GM18867 (cell line): ENCODE measurements around the gene CIPC.

Source experiments
- ATAC-seq: cut with Tn5 transposase; IDR thresholded peaks from one replicate; pipeline ENCODE4 v1.9.1; 2021; ENCODE audit warnings: mild to moderate bottlenecking, moderate library complexity; ENCODE audit not compliant: unreplicated experiment

The CIPC gene

DNA sequence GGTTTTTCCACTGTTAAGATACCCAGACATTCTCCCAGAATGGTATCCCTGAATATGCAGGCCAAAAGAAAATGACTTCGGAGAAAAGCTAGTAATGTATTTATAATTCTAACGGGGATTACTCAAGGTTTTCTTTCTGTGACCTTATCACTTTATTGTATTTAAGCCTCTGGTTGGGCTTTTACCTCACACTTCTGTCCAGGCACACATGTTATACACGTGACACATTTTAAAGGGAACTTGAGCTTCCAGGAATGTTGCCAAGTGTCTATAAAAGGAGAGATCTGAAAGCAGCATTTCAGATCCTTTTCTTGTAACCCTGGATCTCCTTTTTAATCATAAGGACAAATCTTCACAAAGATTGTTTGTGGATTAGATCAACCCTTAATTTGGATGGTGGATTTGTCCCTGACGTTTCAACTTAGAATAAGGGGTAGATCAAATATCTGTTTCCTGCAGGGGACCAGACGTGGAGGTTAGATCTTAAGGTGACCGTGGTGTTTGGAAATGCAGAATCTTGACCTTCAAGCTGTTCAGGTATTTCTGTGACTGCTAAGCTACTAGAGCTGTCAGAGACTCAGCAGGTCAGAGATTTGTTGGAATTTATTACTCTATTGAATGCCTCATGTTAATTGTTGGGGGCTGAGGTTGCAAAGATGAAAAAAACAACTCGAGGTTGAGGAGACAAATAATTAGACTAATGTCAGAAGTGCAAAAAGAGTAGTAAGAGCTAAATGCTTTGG lies 1.5 kb downstream of the CIPC start:
- no peak for ATAC-seq

DNA sequence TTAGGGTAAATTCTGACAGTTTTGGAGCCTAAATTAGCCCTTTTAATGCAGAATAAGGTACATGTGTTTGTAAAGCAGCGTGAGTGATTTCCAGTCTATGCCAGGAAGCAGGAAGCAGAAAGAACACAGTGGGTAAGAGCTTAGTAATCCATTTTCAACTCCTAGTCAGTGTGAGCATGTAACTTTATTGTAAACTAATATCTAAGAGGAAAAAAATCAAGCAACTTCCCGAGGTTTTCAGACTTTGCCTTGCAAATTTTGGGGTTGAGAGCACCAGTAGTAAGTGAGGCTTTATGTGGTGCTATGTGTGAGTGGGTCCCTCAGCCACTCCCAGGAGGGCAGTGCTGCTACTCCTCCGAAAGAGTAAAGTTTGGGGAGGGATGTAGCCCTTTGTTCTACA lies 2.9 kb downstream of the CIPC start:
- no peak for ATAC-seq

DNA sequence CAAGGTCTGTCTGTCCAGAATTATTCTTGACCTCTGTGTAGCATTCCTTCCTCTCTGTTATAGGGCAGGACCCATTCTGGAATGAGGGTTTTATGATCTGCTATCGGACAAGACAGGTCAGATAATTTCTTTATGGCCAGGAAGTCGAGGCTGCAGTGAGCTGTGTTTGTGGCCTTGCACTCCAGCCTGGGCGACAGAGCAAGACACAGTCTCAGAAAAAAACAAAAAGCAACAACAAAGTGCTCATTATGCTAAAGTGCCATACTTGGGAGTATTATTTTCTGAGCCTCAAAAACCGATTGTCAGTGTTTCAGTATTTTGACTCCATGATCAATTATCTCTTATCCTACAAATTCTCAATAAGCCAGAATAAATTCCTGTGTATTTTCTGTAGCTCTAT lies 4.1 kb downstream of the CIPC start:
- no peak for ATAC-seq

DNA sequence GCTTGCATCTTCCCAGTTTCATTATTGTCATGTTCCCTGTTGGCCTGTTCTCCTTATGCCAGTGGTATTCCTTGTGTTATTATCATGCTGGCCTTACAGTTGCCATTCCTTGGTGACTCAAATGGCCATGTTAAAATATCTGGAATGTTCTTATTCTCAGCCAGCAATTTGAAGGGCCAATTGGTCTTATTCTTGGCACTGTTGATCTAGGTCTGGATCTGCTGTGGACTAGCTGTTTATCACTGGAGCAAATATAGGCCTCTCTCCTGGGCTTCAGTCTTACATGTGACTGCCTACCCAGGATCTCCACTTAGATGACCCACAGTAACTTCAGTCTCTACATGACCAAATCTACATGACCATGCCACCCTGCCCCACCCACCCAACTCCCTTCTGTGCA lies 5.4 kb downstream of the CIPC start:
- no peak for ATAC-seq

DNA sequence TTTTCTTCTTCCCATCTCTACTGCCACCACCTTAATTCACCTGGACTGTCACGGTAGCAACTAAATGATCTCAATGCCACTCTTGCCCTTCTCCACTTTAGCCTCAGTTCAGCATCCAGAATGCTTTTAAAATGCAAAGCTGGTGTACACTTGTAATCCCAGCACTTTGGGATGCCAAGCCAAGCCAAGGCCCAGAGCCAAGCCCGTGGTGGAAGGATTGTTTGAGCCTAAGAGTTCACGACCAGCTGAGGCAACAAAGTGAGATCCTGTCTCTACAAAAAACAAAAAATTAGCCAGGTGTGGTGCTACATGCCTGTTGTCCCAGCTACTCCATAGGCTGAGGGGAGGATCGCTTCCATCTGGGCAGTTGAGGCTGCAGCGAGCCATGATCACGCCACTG lies 5.9 kb downstream of the CIPC start:
- no peak for ATAC-seq

DNA sequence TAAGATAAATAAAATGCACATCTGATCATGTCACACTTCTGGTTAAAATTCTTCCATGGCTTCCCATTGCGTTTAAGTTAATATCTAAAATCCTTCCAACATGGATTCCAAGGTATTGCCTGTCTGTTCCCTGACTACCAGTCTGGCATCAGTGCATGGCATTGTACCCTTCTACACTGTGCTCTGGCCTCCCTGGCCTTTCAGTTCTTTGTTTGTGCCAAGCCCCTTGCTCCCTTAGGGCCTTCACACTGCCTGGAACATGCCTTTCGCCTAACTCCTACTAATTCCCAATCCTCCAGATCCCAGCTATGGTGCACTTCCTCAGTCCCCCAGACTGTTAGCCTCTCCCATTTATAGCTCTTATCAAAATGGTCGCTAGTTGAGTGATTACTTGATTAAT lies 6.3 kb downstream of the CIPC start:
- ATAC-seq, result no peak

DNA sequence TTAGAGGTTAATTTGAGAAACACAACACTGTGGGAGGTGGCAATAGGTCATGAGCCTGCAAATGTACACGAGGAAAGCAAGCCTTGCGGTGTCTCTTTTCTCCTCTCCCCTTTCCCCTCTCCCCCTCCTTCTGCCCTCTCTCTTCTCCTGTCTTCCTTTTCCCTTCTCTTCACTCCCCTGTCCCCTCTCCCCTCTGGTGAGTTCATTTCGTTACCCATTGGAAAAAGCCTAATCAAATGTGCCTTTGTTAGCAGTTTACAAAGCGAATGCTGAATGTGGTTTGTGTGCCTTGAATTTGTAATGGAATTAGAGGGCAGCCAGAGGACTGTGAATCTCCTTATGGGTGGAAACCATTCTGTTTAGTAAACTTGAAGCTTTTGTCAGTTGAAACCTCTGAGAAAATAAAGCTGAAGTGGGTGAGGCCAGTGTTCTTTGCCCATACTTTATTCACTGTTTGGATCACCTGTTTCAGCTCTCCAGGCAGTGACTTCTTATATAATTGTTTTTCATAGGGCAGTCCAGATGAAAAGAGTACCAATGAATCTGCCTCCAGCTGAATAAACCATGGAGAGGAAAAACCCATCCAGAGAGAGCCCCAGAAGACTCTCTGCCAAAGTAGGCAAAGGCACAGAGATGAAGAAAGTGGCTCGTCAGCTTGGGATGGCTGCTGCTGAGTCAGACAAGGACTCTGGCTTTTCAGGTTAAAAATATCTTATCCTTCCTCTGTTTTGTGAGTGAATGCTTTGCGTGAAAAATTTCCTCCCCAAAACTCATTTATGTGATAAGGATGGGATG lies 7.3 kb downstream of the CIPC start:
- ATAC-seq, result no peak

DNA sequence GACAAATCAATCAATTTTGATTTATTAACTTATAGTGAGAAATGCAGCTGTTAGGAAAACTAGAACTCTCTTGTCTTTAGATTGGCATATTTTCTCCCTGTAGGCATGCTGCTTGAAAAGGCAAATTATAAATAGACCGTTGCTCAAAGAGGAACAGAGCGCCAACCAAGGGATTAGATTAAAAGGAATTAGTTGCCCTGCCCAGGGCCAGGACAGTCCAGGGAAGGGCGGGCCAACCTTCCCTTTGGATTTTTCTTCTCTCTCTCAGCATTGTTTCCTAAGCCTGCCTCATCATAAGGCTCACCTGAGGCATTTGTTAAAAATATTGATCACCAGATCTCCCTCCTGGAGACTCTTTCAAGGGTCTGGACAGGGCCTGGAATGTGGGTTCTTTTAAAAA lies 8.6 kb downstream of the CIPC start:
- ATAC-seq, result no peak

DNA sequence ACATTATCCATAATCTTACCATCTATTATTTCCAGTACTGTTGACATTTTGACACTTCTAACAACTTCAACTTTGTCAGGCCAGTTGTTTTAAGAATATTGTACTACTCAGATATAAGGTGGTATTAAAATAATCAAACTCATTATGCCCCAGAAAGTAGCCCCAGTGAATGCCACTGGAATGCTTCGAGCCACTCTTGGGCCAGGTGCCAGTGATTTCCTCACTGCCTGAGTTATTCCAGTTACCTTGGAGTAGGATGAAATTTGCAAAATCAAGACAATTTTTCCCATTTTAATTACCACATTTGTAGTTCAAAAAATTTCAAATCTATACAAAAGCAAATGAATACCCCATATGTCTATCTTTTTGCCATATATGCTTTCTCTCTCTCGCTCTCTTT lies 9.2 kb downstream of the CIPC start:
- no peak for ATAC-seq

DNA sequence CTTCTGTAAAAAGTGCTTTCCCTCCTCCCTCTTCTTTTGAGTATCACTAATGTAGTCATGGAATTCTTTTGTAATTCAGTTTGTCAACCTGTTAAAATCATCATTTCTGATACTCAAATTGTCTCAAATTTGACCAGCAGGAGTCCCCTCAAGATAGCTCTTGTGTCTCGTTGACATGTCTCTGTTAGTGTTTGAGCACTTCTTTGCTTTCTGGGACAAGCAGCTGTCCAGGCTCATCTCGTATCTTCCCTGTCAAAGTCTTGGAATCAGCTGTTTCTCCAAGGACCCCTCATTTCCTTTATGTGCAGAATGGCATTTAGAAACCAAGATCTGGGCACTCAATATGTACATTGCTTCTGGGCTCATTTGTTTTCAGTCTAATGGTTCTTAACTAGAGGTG lies 10.7 kb downstream of the CIPC start:
- no peak for ATAC-seq

DNA sequence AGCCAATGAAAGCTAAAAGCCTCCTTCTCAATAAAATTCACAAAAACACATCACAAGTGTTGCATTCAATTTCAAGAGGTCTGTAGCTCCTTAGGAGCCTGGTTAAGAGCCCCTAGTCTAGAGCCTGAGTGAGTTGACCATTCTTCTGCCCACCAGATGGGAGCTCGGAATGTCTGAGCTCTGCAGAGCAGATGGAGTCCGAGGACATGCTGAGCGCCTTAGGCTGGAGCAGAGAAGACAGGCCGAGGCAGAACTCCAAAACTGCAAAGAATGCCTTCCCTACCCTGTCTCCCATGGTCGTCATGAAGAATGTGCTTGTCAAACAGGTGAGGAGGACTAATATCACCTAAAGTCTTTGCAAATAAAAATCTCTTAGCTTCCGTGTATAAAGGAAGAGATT lies 11.6 kb downstream of the CIPC start:
- no peak for ATAC-seq

DNA sequence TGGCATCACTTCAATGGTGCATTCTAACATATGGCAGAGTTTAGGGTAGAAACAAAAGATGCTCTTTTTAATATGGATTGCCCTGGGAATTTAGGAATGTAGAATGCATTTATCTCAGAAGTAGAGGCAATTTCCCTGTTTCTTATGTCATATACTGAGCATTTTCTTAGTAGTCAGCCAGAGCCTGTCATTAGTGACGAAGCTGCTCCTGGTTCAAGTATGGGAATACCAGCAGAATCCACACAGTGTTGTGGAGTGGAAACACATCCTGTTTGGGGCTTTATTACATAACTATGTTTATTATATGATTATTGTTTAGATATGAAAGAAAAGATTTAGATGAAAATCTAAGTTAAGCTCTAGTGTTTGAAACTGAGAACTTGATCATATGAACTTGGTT lies 12.2 kb downstream of the CIPC start:
- ATAC-seq, result no peak

DNA sequence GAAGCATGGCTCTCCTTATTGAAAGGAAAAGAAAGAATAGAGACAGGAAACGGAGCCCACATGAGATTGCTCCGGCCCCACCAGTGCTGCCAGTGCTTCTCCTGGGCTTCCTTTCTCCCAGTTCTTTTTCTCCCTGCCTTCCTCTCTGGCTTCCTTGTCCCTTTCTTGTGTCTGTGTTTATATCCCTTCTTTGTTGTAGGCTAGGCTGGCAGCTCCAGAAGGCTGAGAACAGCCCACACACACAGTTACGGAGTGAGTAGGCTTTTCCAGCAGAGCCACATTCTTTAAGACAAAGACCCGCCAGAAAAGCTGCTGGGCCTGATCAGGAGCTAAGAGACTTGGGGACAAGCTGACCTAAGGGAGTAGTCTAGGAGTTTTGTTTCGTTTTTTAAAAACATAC lies 13.0 kb downstream of the CIPC start:
- ATAC-seq, result no peak

DNA sequence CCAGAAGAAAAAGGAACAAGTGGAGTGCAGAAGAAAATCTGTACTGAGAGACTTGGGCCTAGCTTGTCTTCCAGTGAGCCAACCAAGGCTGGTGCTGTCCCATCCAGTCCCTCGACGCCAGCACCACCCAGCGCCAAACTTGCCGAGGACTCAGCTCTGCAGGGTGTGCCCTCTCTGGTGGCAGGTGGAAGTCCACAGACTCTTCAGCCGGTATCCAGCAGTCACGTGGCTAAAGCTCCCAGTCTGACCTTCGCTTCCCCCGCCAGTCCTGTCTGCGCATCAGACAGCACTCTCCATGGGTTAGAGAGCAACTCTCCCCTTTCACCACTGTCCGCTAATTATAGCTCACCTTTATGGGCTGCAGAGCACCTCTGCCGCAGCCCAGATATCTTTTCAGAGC lies 15.6 kb downstream of the CIPC start:
- no peak for ATAC-seq

DNA sequence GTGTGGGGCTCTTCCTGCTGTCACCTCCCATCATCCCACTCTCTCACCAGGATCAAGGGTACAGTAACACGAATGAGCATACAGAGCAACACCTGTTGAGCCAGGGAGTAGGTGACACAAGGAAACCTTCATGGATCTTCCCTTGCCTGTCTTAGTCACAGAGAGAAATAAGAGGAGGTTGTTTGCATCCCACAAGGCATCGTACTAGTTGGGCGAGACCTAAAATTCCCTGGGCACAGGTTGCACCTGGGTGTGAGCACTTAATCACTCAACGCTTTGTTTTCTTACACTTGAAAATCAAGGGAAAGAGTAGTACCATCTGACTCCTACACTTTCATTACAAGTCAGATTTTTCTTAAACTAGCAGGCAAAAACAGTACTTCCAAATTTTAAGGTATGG lies 16.6 kb downstream of the CIPC start:
- ATAC-seq, result no peak

DNA sequence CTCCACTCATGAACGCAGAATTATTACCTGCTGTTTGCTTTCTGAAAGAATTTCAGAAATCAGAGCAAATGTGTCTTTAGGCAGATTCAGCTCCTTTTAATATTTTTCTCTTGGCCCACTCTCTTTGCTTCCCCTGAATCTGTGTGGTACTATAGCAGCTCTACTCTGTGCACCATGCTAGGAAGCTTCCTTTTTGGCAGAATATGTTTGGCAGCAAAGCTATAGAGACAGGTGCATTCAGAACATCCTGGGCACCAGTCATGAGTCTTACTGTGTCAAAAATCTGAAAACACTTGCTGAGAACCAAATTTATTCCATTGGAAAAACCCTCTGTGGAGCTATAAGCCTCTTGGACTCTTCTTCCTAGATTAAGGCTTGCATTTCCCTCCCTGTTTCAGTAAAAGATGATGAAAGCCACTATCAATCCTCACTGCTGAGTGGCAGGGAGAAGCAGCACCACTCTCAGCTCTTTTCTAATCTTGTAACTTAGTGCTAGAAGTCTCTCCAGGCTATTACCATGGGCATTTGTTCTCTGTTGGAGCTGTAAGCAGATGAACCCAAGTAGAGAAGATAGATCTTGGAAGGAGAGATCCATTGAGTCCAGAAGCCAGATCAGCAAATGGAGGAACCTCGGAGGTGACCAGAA lies 18.2 kb downstream of the CIPC start:
- ATAC-seq, result no peak

DNA sequence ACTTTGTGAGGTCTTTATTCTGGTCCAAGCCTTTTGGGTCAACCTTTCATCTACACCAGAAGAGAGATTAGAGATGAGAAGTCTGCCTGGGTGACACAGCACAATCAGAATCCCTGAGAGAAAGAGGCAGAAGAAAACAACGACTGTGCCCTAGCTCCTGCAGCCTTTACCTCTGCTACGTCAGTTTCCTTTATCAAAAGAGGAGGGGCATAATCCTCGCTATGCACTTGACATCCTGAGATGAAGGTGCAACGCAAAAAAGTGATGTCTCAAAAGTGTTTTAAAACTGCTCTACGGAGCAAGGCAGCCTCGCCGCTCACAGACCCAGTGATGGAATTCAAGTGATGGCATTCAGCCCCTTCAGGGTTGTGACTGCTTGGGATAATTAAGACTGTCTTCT lies 21.8 kb downstream of the CIPC start:
- ATAC-seq, result no peak

DNA sequence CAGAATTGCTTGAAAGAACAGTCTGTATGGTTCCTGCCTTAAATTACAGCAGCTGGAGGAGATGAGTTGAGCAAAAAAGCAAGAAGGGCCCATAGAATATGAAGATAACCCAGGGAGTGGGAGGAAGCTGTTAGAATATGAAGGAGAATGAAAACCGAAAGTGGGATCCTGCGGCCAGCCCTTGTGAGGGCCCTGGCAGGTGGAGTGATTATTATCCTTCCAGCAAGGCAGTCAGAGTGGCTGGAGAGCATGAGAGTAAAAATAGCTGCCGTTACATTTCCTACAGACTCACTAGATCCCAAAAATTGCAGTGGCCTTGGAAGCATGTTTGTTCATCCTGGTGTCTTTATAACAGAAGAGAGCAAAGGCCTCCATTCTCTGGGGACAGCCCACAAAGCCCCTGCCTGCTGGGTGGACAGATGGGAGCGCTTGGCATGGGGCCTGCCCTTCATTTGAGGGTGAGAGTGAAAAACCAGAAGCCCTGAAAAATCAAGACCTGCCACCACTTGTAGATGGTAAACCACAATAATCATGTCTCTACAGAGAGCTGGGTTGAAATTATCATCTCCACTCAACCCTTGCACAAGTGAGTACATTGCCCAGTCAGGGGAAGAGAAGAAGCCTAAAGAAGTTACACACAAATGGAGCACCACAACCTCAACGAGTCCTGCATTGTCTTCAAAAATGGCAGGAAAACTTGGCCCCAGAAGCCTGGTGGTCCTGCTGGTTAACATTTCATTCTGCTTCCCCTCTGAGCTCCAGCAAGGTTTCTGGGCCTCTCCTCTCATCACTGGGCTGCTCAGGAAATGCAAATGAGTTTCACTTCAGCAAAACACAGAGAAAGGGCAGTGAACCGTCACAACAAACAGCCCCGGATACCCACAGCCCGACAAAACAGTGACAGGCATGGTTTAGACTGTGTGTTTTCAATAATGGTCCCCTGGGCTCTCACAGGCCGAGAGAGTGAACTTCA lies 23.0 kb downstream of the CIPC start:
- ATAC-seq, result peak; percentile 87

DNA sequence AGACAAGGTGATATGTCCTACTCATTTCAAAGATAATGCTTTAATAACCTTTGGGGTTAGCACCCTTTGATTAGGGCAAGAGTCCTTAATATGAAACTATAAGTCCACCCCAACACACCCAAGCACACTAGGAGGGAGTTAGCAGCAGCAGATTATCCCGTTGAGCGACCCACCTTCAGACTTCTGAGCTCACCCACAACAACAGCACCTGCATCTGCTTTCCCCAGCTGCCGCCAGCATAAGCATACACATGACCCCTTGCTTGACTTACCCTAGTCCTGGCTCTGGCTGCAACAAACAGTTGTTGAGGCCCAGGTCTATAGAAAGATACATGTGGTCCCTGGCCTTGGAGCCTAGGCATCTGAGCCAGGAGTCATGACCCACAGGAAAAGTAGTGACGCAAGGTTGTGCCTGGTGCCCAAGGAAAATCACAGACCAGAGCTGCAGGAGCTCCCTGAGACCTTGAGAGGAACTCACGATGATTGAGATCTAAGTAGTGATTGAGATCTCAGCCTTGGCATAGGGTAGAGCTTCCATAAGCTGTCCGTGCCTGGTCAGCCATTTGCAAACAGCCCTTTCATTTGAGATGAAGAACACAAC lies 24.6 kb downstream of the CIPC start:
- ATAC-seq, result no peak
